B cell (primary cell): ENCODE results near the gene TPSB2. TPM values are rescaled to one million over a fixed set of nuclear protein-coding genes. Genes with fewer than 3 reads are reported as not detected.
"Not testable (repeated sequence)": the region's sequence is repeated elsewhere in the genome, so short reads cannot be mapped to it uniquely, and the experiment has no call there.

ENCODE experiments used
- ATAC-seq: fragments of 200-7000 bp; cut with Tn5 transposase; one replicate; pipeline ENCODE4 v1.10.0; 2021; ENCODE audit warnings: low read depth, mild to moderate bottlenecking, moderate number of reproducible peaks, moderate library complexity
- CTCF ChIA-PET: fragments of 350-600 bp; sonication (Branson Sonifier 250); formaldehyde crosslinking; loops from one replicate; lab custom pipeline; 2021; ENCODE audit warnings: antibody characterized with exemption, inconsistent platforms; lab: Charles Lee
- POLR2A ChIA-PET: fragments of 350-600 bp; sonication (Branson Sonifier 250); formaldehyde crosslinking; loops from one replicate; lab custom pipeline; 2021; ENCODE audit warnings: antibody characterized with exemption; lab: Charles Lee
- DNase-seq: peaks from one replicate; pipeline ENCODE4 v3.0.0; 2013
- H2AFZ ChIP-seq: 2 replicates; pipeline ENCODE4 v1.6.1; 2012; ENCODE audit warnings: mild to moderate bottlenecking, low read depth, low read length; ENCODE audit not compliant: insufficient read depth, poor library complexity, severe bottlenecking
- H3K27ac ChIP-seq, 2 donors: 1 replicate in 1 of 2; 2 replicates in 1 of 2; pipeline ENCODE4 v1.5.1; 2012 to 2013; ENCODE audit warnings: low read length in 2 of 2, mild to moderate bottlenecking in 2 of 2, moderate library complexity in 1 of 2
- H3K27me3 ChIP-seq, 4 experiments: fragments of 200-600 bp in 1 of 4; sonication (generic) in 1 of 4; replicated peaks in 1 of 4; 1 replicate in 2 of 4; 2 replicates in 2 of 4; pipeline versions ENCODE4 v1.6.1 to v1.7.0; 2013 to 2016; ENCODE audit warnings: low read length in 3 of 4, mild to moderate bottlenecking in 2 of 4, mixed read lengths in 1 of 4, moderate library complexity in 1 of 4; ENCODE audit not compliant: insufficient read depth in 4 of 4, control insufficient read depth in 3 of 4; ENCODE audit errors: control extremely low read depth in 1 of 4
- H3K36me3 ChIP-seq, 2 experiments: replicated peaks in 1 of 2; 1 replicate in 1 of 2; 2 replicates in 1 of 2; pipeline versions ENCODE4 v1.6.1 to v1.7.1; 2013; ENCODE audit warnings: low read length in 1 of 2; ENCODE audit not compliant: insufficient read depth in 2 of 2, control insufficient read depth in 1 of 2; ENCODE audit errors: control extremely low read depth in 1 of 2, extremely low read depth in 1 of 2
- H3K4me1 ChIP-seq, 2 donors: fragments of 200-600 bp in 1 of 2; sonication (generic) in 1 of 2; 1 replicate in 1 of 2; 2 replicates in 1 of 2; pipeline versions ENCODE4 v1.5.1 to v1.6.1; 2013 to 2017; ENCODE audit warnings: low read length in 2 of 2; ENCODE audit not compliant: control insufficient read depth in 2 of 2, insufficient read depth in 2 of 2
- H3K4me2 ChIP-seq: replicated peaks from 2 replicates; pipeline ENCODE3; 2012; ENCODE audit warnings: mild to moderate bottlenecking, low read depth, low read length; ENCODE audit not compliant: poor library complexity, severe bottlenecking
- H3K4me3 ChIP-seq, 5 experiments: fragments of 200-600 bp in 1 of 5; sonication (generic) in 1 of 5; 1 replicate in 3 of 5; 2 replicates in 2 of 5; pipeline versions ENCODE4 v1.5.1 to v1.7.0; 2011 to 2016; ENCODE audit warnings: low read length in 4 of 5, mild to moderate bottlenecking in 4 of 5, low read depth in 2 of 5, control low read depth in 1 of 5, moderate library complexity in 1 of 5; ENCODE audit not compliant: insufficient read depth in 1 of 5; ENCODE audit errors: control extremely low read depth in 1 of 5, extremely low read depth in 1 of 5
- H3K79me2 ChIP-seq: fragments of 200-600 bp; sonication (generic); one replicate; pipeline ENCODE4 v1.6.0; 2016; ENCODE audit warnings: low read length; ENCODE audit not compliant: control insufficient read depth, insufficient read depth
- H3K9ac ChIP-seq: fragments of 200-600 bp; sonication (generic); 2 replicates; pipeline ENCODE4 v1.6.1; 2017; ENCODE audit warnings: mild to moderate bottlenecking, low read length, moderate library complexity
- H3K9me3 ChIP-seq, 3 donors: one replicate each; pipeline versions ENCODE4 v1.6.1 to v1.7.1; 2013; ENCODE audit warnings: low read length in 2 of 3; ENCODE audit not compliant: control insufficient read depth in 2 of 3, insufficient read depth in 1 of 3; ENCODE audit errors: control extremely low read depth in 1 of 3
- H4K20me1 ChIP-seq: 2 replicates; pipeline ENCODE4 v1.6.0; 2012; ENCODE audit warnings: mild to moderate bottlenecking, low read length; ENCODE audit not compliant: insufficient read depth, control insufficient read depth, poor library complexity, severe bottlenecking
- H3K27ac Mint-ChIP-seq: one replicate; pipeline ENCODE4 v1.8.0; 2021; ENCODE audit warnings: mixed read lengths
- H3K27me3 Mint-ChIP-seq: one replicate; pipeline ENCODE4 v1.8.0; 2021; ENCODE audit warnings: mixed read lengths
- H3K4me1 Mint-ChIP-seq: one replicate; pipeline ENCODE4 v1.8.0; 2021; ENCODE audit warnings: mixed read lengths
- H3K4me3 Mint-ChIP-seq: one replicate; pipeline ENCODE4 v1.8.0; 2021; ENCODE audit warnings: mixed read lengths
- H3K9me3 Mint-ChIP-seq: one replicate; pipeline ENCODE4 v1.8.0; 2022; ENCODE audit warnings: mixed read lengths; ENCODE audit not compliant: insufficient read depth
- EZH2 ChIP-seq: IDR thresholded peaks from 2 replicates; pipeline ENCODE4 v1.6.1; 2012; ENCODE audit warnings: borderline replicate concordance, low read depth, mild to moderate bottlenecking, moderate library complexity, low read length; ENCODE audit not compliant: insufficient read depth, poor library complexity, severe bottlenecking
- WGBS: methylation state at CpG from one replicate; pipeline ENCODE4 v1.1.5; 2013; ENCODE audit warnings: missing lambda C conversion rate; ENCODE audit not compliant: insufficient coverage; 5-methylcytosine and 5-hydroxymethylcytosine counted together
- intact Hi-C: fragments of 100-400 bp; cut with micrococcal nuclease; formaldehyde crosslinking; loops from one replicate; pipeline ENCODE4 v1.10.0; 2022
- polyA plus RNA-seq: library from polyadenylated mRNA; depleted of rRNA; stranded (reverse); fragments of >200 nt; gene quantifications from 2 replicates; pipeline ENCODE4 v1.2.3, GENCODE V29; 2012
- total RNA-seq, 2 donors: library from RNA; stranded (reverse); fragments of 120-200 nt in 1 of 2; gene quantifications; 1 replicate in 1 of 2; 2 replicates in 1 of 2; pipeline versions ENCODE4 v1.2.3 to v1.2.4, GENCODE V29; 2013 to 2022
- TF ChIP-seq, protein P1 (sequence below): fragments of 200-600 bp; IDR thresholded peaks from one replicate; pipeline ENCODE4 v1.8.0; 2022; ENCODE audit warnings: antibody characterized with exemption, mild to moderate bottlenecking

Gene TPSB2
- total and polyA plus RNA-seq, 2 donors (not counting 1 experiment from before 2014, with no cell fraction given), result not detected

DNA sequence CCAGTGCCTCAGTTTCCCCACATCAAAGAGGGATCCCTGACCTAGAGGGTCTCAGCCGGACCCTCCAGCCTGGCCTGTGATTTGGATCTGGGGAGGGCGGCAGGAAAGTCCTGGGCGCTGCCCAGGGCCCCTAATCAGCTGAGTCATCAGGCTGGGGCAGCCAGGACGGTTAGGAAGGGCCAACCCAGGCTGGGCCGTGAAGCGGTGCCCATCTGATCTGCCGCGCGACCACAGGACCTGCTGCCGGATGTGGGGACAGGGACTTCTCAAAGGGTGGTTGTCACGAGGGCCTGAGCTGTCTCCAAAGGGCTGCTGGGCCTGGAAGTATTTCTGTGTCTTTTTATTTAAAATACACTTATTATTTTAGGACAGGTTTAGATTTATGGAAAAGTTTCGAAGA, 14.9 kb upstream of the TPSB2 start:
- H3K79me2 ChIP-seq, result no peaks in the 10 kb centered on the region
- no peak for ATAC-seq
- no peaks in the 10 kb centered on the region for H4K20me1 ChIP-seq
- Mint-ChIP-seq H3K27ac (no peak overlapping the region), H3K4me1 (no peaks in the 10 kb centered on the region), H3K4me3 (no peak overlapping the region), H3K27me3 (peaks cover 3% of the 10 kb centered on the region), H3K9me3 (no peaks in the 10 kb centered on the region)
- ChIA-PET CTCF (no interaction called here), POLR2A (no interaction called here)
- H3K27ac ChIP-seq, result no peak overlapping the region
- no peak for DNase-seq
- TF ChIP-seq, protein P1, sequence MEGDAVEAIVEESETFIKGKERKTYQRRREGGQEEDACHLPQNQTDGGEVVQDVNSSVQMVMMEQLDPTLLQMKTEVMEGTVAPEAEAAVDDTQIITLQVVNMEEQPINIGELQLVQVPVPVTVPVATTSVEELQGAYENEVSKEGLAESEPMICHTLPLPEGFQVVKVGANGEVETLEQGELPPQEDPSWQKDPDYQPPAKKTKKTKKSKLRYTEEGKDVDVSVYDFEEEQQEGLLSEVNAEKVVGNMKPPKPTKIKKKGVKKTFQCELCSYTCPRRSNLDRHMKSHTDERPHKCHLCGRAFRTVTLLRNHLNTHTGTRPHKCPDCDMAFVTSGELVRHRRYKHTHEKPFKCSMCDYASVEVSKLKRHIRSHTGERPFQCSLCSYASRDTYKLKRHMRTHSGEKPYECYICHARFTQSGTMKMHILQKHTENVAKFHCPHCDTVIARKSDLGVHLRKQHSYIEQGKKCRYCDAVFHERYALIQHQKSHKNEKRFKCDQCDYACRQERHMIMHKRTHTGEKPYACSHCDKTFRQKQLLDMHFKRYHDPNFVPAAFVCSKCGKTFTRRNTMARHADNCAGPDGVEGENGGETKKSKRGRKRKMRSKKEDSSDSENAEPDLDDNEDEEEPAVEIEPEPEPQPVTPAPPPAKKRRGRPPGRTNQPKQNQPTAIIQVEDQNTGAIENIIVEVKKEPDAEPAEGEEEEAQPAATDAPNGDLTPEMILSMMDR, result no peak
- no peak for TF ChIP-seq EZH2
- WGBS, result 48% methylated on average over 9 of the region's 12 CpGs
- no peaks in the 10 kb centered on the region for H3K9me3 ChIP-seq
- H3K4me2 ChIP-seq, result no peak overlapping the region
- H3K36me3 ChIP-seq, result no peaks in the 10 kb centered on the region
- H2AFZ ChIP-seq, result no peak overlapping the region
- no peak overlapping the region for H3K4me3 ChIP-seq
- H3K27me3 ChIP-seq, result peaks cover 0 to 5% (median under 1%) of the 10 kb centered on the region in 4 experiments
- intact Hi-C loops, result no loop called here
- no peak overlapping the region for H3K9ac ChIP-seq
- no peaks in the 10 kb centered on the region for H3K4me1 ChIP-seq

DNA sequence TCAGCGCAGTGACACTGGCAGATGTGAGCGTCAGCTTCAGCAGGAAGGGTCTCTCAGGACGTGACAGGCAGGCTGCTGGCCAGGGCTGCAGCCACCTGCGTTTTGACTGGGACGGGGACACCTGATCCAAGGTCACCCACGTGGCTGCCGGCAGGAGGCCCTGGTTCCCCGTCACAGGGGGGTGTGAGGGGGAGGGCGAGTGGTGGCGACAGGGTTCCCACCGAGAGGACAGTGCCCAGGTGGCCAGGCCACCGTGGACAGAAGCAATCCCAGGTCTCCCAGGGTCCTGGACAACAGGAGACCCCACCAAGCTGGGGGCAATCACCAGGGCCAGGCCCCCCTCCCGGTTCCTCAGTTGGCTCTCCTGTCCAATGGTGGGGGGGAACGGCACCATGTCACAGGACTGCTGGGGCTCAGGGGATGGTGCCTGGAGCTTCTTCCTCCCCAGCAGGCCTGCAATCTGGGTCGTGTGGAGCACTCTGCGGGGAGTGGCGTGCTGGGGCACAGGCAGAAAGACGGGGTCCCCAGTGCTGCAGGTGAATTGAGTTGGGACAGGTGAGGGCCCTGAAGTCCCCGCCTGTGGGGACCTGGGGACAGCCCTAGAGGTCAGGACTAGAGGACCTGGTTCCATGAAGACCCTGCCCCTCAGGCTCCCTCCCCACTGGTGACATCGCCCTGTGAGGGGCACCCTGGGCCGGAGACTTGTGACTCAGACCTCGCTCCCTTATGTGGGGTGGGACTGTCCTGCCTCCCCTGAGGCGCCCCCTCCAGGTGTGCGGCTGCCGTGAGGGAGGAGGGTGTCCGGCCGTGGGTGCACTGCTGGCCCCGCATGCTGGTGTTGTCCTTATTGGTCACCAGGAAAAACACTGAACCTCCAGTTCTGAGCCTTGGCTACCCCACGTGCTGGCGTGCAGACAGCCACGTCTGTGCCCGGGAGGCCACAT, 14.2 kb upstream of the TPSB2 start:
- H2AFZ ChIP-seq, H3K36me3 ChIP-seq, H3K27ac ChIP-seq, CTCF ChIA-PET, H3K9me3 ChIP-seq, DNase-seq, H3K4me1 Mint-ChIP-seq, H3K27me3 ChIP-seq, H3K9ac ChIP-seq, H4K20me1 ChIP-seq, H3K79me2 ChIP-seq, H3K4me3 Mint-ChIP-seq, intact Hi-C loops, H3K27ac Mint-ChIP-seq, H3K27me3 Mint-ChIP-seq, H3K4me3 ChIP-seq, H3K9me3 Mint-ChIP-seq, ATAC-seq, POLR2A ChIA-PET, H3K4me1 ChIP-seq, H3K4me2 ChIP-seq: not testable (repeated sequence)
- WGBS, result 71% methylated on average over 15 of the region's 32 CpGs

DNA sequence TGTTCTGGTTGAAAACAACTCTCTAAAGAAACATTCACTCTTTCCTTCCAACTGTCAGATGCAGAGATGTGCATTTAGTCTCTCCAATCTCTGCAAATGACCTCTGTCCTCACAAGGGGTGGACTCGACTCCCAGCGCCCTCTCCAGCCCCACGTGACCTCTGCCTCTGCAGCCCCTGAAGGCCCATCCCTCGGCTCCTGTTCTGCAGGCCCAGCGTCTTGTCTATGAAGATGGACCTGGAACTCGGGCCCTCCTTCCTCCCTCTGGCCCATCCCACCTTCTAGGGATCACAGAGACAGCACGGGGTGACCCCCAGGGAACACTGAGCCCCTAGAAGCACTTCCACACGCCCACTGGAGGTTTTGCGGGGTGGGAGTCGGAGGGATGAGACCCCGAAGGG, 13.4 kb upstream of the TPSB2 start:
- intact Hi-C loops, CTCF ChIA-PET: not testable (repeated sequence)
- 71% methylated on average over 4 of the region's 11 CpGs for WGBS

More for the DNA sequence above, 13.4 kb upstream of the TPSB2 start:
- H3K4me3 ChIP-seq, H4K20me1 ChIP-seq, H3K27me3 Mint-ChIP-seq, H3K4me1 Mint-ChIP-seq, H3K27ac ChIP-seq, H3K4me2 ChIP-seq, H2AFZ ChIP-seq, H3K4me3 Mint-ChIP-seq, H3K9me3 ChIP-seq, H3K4me1 ChIP-seq, H3K9ac ChIP-seq, H3K36me3 ChIP-seq, H3K27me3 ChIP-seq, H3K9me3 Mint-ChIP-seq, H3K79me2 ChIP-seq, H3K27ac Mint-ChIP-seq, ATAC-seq, DNase-seq, POLR2A ChIA-PET: not testable (repeated sequence)
